Activated T-cell treated with anti-CD3 and anti-CD28 coated beads, Interleukin-2, amount 50 U/mL, for 72 hours (primary cell): ENCODE data around the gene ADAP2. TPM values are rescaled to one million over a fixed set of nuclear protein-coding genes. Genes with fewer than 3 reads are reported as not detected.
A peak's percentile ranks its signal among the peaks of the same experiment; 100 is the strongest.
"Not testable (repeated sequence)": the region's sequence is repeated elsewhere in the genome, so short reads cannot be mapped to it uniquely, and the experiment has no call there.

Experiments
- ATAC-seq, 2 donors: fragments of 150-1000 bp; cut with Tn5 transposase; replicated peaks in 1 of 2; 2 replicates each; pipeline ENCODE4 v1.10.0; 2021; ENCODE audit warnings: moderate library complexity in 2 of 2, mild to moderate bottlenecking in 1 of 2
- DNase-seq, 2 donors: peaks; one replicate each; pipeline ENCODE4 v3.0.0; 2021 to 2022; ENCODE audit warnings: mixed read lengths in 1 of 2
- H3K27ac Mint-ChIP-seq: one replicate; pipeline ENCODE4 v1.8.0; 2022; ENCODE audit warnings: mild to moderate bottlenecking, moderate library complexity, mixed read lengths
- H3K27me3 Mint-ChIP-seq: one replicate; pipeline ENCODE4 v1.8.0; 2022; ENCODE audit warnings: low read depth, mixed read lengths
- H3K36me3 Mint-ChIP-seq, 2 donors: one replicate each; pipeline ENCODE4 v1.8.0; 2022; ENCODE audit warnings: mixed read lengths in 2 of 2, mild to moderate bottlenecking in 1 of 2; ENCODE audit not compliant: insufficient read depth in 2 of 2
- H3K4me1 Mint-ChIP-seq: one replicate; pipeline ENCODE4 v1.8.0; 2022; ENCODE audit warnings: low read depth, mixed read lengths
- H3K4me3 Mint-ChIP-seq, 2 donors: one replicate each; pipeline ENCODE4 v1.8.0; 2022; ENCODE audit warnings: mild to moderate bottlenecking in 2 of 2, mixed read lengths in 2 of 2, moderate library complexity in 2 of 2
- H3K9me3 Mint-ChIP-seq, 2 donors: one replicate each; pipeline ENCODE4 v1.8.0; 2022; ENCODE audit warnings: mixed read lengths in 2 of 2
- total RNA-seq, 2 donors: library from RNA; stranded (reverse); gene quantifications; one replicate each; pipeline ENCODE4 v1.2.3, GENCODE V29; 2022

Gene ADAP2
- total RNA-seq, 2 donors from 2014 or later, result 1.5 to 1.8 TPM

- H3K4me3 Mint-ChIP-seq, result peak overlapping the region; percentile 72 to 73
- H3K27ac Mint-ChIP-seq, result no peak overlapping the region
- H3K27me3 Mint-ChIP-seq, result peaks cover 36% of the 10 kb centered on the region
- no peak for DNase-seq
- no peaks in the 10 kb centered on the region for H3K9me3 Mint-ChIP-seq
- H3K36me3 Mint-ChIP-seq, result no peaks in the 10 kb centered on the region
- H3K4me1 Mint-ChIP-seq, result peaks cover 21% of the 10 kb centered on the region
- no peak for ATAC-seq
Observed at GRCh38 chr17:30920683-30921543, 832 bp upstream of the ADAP2 start.

GRCh38 chr17:30922235-30923030 lies 688 bp downstream of the ADAP2 start:
- Mint-ChIP-seq H3K4me3 (peak overlapping the region; percentile 74 to 83), H3K27ac (no peak overlapping the region), H3K9me3 (no peaks in the 10 kb centered on the region), H3K36me3 (no peaks in the 10 kb centered on the region), H3K4me1 (peaks cover 21% of the 10 kb centered on the region), H3K27me3 (peaks cover 44% of the 10 kb centered on the region)
- ATAC-seq, result peak; percentile 42 to 53
- DNase-seq, result peak; percentile 8 to 11

DNA sequence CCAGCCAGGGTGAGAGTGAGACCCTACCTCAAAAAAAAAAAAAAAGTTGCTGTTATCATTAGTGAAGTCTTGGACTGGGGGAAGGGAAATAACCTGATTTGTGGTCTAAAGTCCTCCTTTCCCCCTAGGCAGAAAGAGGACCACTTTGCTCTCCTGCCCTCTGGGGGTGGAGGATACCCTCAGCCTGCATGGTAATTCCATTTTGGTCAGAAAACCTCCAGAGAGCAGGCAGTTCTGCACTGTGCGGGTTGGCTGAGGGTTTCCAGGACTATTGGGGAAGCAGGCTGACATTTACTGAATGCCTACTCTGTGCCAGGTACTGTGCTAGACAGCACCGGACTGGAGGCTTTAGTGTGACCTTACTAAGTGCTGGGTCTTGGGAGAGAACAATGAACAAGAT lies 2.6 kb downstream of the ADAP2 start:
- DNase-seq (no peak), ATAC-seq (no peak)
- Mint-ChIP-seq H3K36me3 (no peaks in the 10 kb centered on the region), H3K4me1 (peaks cover 21% of the 10 kb centered on the region), H3K27me3 (peaks cover 44% of the 10 kb centered on the region), H3K4me3 (no peak overlapping the region), H3K27ac (no peak overlapping the region), H3K9me3 (no peaks in the 10 kb centered on the region)

- H3K4me1 Mint-ChIP-seq, result peaks cover 10% of the 10 kb centered on the region
- no peak overlapping the region for H3K27ac Mint-ChIP-seq
- H3K36me3 Mint-ChIP-seq, result no peaks in the 10 kb centered on the region
- no peak overlapping the region for H3K4me3 Mint-ChIP-seq
- H3K27me3 Mint-ChIP-seq, result peaks cover 28% of the 10 kb centered on the region
- no peak for DNase-seq
- peak in 1 of 2 donors; percentile 63 for ATAC-seq
- H3K9me3 Mint-ChIP-seq, result no peaks in the 10 kb centered on the region
Observed at GRCh38 chr17:30926516-30926915, 4.8 kb downstream of the ADAP2 start.

DNA sequence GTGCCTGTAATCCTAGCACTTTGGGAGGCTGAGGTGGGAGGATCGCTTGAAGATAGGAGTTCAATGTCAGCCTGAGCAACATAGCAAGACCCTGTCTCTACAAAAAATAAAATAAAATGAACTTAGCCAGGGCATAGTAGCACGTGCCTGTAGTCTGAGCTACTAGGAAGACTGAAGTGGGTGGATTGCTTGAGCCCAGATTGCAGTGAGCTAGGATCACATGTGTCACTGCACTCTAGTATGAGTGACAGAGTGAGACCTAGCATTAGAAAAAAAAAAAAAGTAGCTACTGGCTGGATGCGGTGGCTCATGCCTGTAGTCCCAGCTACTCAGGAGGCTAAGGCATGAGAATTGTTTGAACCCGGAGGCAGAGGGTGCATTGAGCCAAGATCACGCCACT lies 6.0 kb downstream of the ADAP2 start:
- no peak for DNase-seq
- H3K4me1 Mint-ChIP-seq, result peaks cover 3% of the 10 kb centered on the region
- no peak overlapping the region for H3K27ac Mint-ChIP-seq
- H3K4me3 Mint-ChIP-seq, result no peak overlapping the region
- no peaks in the 10 kb centered on the region for H3K9me3 Mint-ChIP-seq
- no peak for ATAC-seq
- no peaks in the 10 kb centered on the region for H3K36me3 Mint-ChIP-seq
- peaks cover 20% of the 10 kb centered on the region for H3K27me3 Mint-ChIP-seq

DNA sequence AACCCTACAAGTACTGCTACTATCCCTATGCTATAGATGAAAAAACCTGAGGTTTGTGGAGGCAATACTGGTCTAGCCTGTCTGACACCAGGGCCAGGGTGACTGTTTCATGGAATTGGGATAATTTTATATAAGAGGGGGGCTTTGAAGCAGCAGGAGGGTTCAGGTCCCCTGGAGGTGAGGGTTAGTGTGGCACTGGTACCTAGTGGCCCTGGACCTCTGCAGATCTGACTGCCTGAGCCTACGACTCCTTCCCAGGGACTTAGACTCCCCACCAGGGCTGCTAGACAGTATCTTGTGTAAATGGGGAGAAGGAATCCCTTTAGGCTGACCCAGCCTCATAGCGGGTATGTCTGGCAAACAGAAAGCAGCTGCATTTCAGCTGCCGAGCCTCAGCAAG lies 6.8 kb downstream of the ADAP2 start:
- no peak for ATAC-seq
- Mint-ChIP-seq H3K36me3 (no peaks in the 10 kb centered on the region), H3K27ac (no peak overlapping the region), H3K4me1 (no peaks in the 10 kb centered on the region), H3K4me3 (no peak overlapping the region), H3K9me3 (no peaks in the 10 kb centered on the region), H3K27me3 (peaks cover 16% of the 10 kb centered on the region)
- no peak for DNase-seq

- Mint-ChIP-seq H3K4me1 (no peaks in the 10 kb centered on the region), H3K9me3 (no peaks in the 10 kb centered on the region), H3K27me3 (peaks cover 16% of the 10 kb centered on the region), H3K36me3 (no peaks in the 10 kb centered on the region), H3K4me3 (no peak overlapping the region), H3K27ac (no peak overlapping the region)
- DNase-seq, result no peak
- no peak for ATAC-seq
Observed at GRCh38 chr17:30929081-30929633, 7.4 kb downstream of the ADAP2 start.

DNA sequence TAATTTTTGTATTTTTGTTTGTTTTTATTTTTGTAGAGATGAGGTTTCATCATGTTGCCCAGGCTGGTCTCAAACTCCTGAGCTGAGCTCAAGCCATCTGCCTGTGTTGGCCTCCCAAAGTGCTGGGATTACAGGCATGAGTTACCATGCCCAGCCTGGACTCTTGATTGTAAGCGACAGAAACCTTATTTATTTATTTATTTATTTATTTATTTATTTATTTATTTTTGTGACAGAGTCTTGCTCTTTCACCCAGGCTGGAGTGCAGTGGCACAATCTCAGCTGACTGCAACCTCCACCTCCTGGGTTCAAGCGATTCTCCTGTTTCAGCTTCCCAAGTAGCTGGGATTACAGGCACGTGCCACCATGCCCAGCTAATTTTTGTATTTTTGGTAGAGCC lies 8.1 kb downstream of the ADAP2 start:
- H3K4me1 Mint-ChIP-seq, H3K36me3 Mint-ChIP-seq, H3K27ac Mint-ChIP-seq, ATAC-seq, DNase-seq, H3K9me3 Mint-ChIP-seq, H3K4me3 Mint-ChIP-seq: not testable (repeated sequence)
- peaks cover 16% of the 10 kb centered on the region for H3K27me3 Mint-ChIP-seq

DNA sequence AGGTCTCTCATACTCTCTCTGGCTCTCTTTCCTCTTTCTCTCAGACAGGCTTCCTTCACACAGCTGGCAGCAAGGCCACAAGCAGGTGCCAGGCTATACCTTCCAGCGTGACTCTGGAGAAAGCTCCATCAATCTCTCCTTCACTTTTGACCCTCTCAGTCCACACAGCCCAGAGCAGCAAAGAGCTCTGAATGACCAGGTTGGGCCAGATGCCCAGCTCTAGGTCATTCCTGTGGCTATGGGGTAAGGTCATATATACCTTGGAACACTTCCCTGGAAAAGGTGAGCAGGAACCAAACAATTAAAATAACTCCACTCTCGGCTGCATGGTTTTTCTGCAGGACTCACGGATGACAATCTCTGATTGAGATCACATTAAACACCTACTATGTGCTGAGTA lies 8.8 kb downstream of the ADAP2 start:
- ATAC-seq (no peak), DNase-seq (no peak)
- no peaks in the 10 kb centered on the region for H3K36me3 Mint-ChIP-seq
- H3K4me1 Mint-ChIP-seq, result no peaks in the 10 kb centered on the region
- no peaks in the 10 kb centered on the region for H3K9me3 Mint-ChIP-seq
- H3K27ac Mint-ChIP-seq, result no peak overlapping the region
- peaks cover 12% of the 10 kb centered on the region for H3K27me3 Mint-ChIP-seq
- no peak overlapping the region for H3K4me3 Mint-ChIP-seq

- H3K27ac Mint-ChIP-seq, ATAC-seq, DNase-seq, H3K4me3 Mint-ChIP-seq, H3K27me3 Mint-ChIP-seq, H3K4me1 Mint-ChIP-seq, H3K36me3 Mint-ChIP-seq, H3K9me3 Mint-ChIP-seq: not testable (repeated sequence)
Observed at GRCh38 chr17:30931582-30931981, 9.8 kb downstream of the ADAP2 start.

DNA sequence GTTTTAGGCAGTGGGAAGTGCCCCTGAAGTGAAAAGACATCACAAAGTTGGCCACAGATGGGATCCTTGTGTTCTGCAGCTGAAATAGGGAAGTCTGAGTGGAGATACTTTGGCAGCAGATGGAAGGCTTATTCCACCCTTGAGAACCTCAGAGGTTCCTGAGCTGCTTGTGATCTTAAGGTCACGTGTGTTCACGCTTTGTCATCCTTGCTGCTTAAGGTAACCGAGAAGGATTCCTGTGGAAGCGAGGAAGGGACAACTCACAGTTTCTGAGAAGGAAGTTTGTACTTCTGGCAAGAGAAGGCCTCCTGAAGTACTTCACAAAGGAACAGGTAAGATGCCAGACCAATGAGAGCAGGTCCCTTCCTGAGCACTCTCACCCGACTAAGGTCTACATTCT lies 12.2 kb downstream of the ADAP2 start:
- DNase-seq, result no peak
- H3K36me3 Mint-ChIP-seq, result no peaks in the 10 kb centered on the region
- H3K9me3 Mint-ChIP-seq, result no peaks in the 10 kb centered on the region
- H3K27ac Mint-ChIP-seq, result no peak overlapping the region
- H3K4me1 Mint-ChIP-seq, result no peaks in the 10 kb centered on the region
- no peak for ATAC-seq
- H3K4me3 Mint-ChIP-seq, result no peak overlapping the region
- H3K27me3 Mint-ChIP-seq, result no peaks in the 10 kb centered on the region

- DNase-seq (no peak), ATAC-seq (no peak)
- peak overlapping the region in 1 of 2 donors; percentile 32 for H3K4me3 Mint-ChIP-seq
- no peaks in the 10 kb centered on the region for H3K9me3 Mint-ChIP-seq
- peak overlapping the region; percentile 60 for H3K27ac Mint-ChIP-seq
- H3K4me1 Mint-ChIP-seq, result peaks cover 6% of the 10 kb centered on the region
- H3K27me3 Mint-ChIP-seq, result no peaks in the 10 kb centered on the region
- peaks cover 0 to 2% of the 10 kb centered on the region in 2 donors for H3K36me3 Mint-ChIP-seq
Observed at GRCh38 chr17:30939051-30939689, 17.4 kb downstream of the ADAP2 start.
